Measurements from ENCODE around the gene TNFRSF12A. TPM values are rescaled to one million over a fixed set of nuclear protein-coding genes. Genes with fewer than 3 reads are reported as not detected.

TNFRSF12A gene
- total RNA-seq, 2 experiments from 2014 or later, result 11.8 to 13.5 TPM

GRCh38 chr16:2976201-2976600, 44.0 kb upstream of the TNFRSF12A start:
- Mint-ChIP-seq H3K27me3 (no peaks in the 10 kb centered on the region), H3K4me3 (no peak overlapping the region), H3K9me3 (no peaks in the 10 kb centered on the region), H3K27ac (no peak overlapping the region), H3K4me1 (ENCODE audit: low read depth) (peaks cover 6% of the 10 kb centered on the region), H3K36me3 (ENCODE audit: low read depth) (peaks cover 49% of the 10 kb centered on the region)
- POLR2A ChIA-PET, result no interaction called here
- DNase-seq (no peak), ATAC-seq (no peak)
- CTCF ChIA-PET, result no interaction called here
- TF ChIP-seq CTCF (IDR thresholded peaks at IDR 0.05), result no peak
- intact Hi-C loops (cut with micrococcal nuclease), result no loop called here

GRCh38 chr16:2976673-2977072, 43.5 kb upstream of the TNFRSF12A start:
- no peaks in the 10 kb centered on the region for H3K27me3 Mint-ChIP-seq
- ChIA-PET POLR2A (interaction anchor here (1.4 kb wide), 1 partner anchor 10 kb away, joined by 8 read pairs; no protein-coding TSS in a partner anchor), CTCF (interaction anchor here (2.1 kb wide), 1 partner anchor 15 kb away, joined by 8 read pairs; no protein-coding TSS in a partner anchor)
- DNase-seq (no peak), ATAC-seq (no peak)
- H3K36me3 Mint-ChIP-seq (ENCODE audit: low read depth), result peaks cover 46% of the 10 kb centered on the region
- H3K27ac Mint-ChIP-seq, result no peak overlapping the region
- peaks cover 7% of the 10 kb centered on the region for H3K4me1 Mint-ChIP-seq (ENCODE audit: low read depth)
- intact Hi-C loops (cut with micrococcal nuclease), result no loop called here
- H3K4me3 Mint-ChIP-seq, result no peak overlapping the region
- TF ChIP-seq CTCF (IDR thresholded peaks at IDR 0.05), result no peak
- no peaks in the 10 kb centered on the region for H3K9me3 Mint-ChIP-seq

- CTCF ChIA-PET, result interaction anchor here (0.8 to 2.1 kb wide), 5 partner anchors 7 to 57 kb away, joined by 3 to 8 read pairs (median 5); no protein-coding TSS in a partner anchor
- no peak overlapping the region for H3K27ac Mint-ChIP-seq
- intact Hi-C loops (cut with micrococcal nuclease), result no loop called here
Measured at GRCh38 chr16:2977440-2977839, 42.7 kb upstream of the TNFRSF12A start.

GRCh38 chr16:2979669-2980226, 40.4 kb upstream of the TNFRSF12A start:
- Mint-ChIP-seq H3K36me3 (ENCODE audit: low read depth) (peaks cover 33% of the 10 kb centered on the region), H3K27ac (peak overlapping the region; percentile 75), H3K4me3 (peak overlapping the region; percentile 87), H3K9me3 (no peaks in the 10 kb centered on the region), H3K27me3 (no peaks in the 10 kb centered on the region), H3K4me1 (ENCODE audit: low read depth) (peaks cover 13% of the 10 kb centered on the region)
- peak; percentile 39 for DNase-seq
- POLR2A ChIA-PET, result interaction anchor here (0.9 to 3.6 kb wide), 5 partner anchors 8 to 42 kb away, joined by 3 to 20 read pairs (median 4); partner anchors contain the start of gene PAQR4
- no peak for ATAC-seq
- no peak for TF ChIP-seq CTCF (IDR thresholded peaks at IDR 0.05)
- intact Hi-C loops (cut with micrococcal nuclease), result no loop called here
- CTCF ChIA-PET, result interaction anchor here (1.5 to 2.6 kb wide), 4 partner anchors 9 to 70 kb away, joined by 4 to 10 read pairs (median 6); no protein-coding TSS in a partner anchor

More at GRCh38 chr16:2977440-2977839, 42.7 kb upstream of the TNFRSF12A start:
- Mint-ChIP-seq H3K27me3 (no peaks in the 10 kb centered on the region), H3K4me3 (no peak overlapping the region), H3K9me3 (no peaks in the 10 kb centered on the region), H3K4me1 (ENCODE audit: low read depth) (peaks cover 9% of the 10 kb centered on the region), H3K36me3 (ENCODE audit: low read depth) (peaks cover 39% of the 10 kb centered on the region)
- POLR2A ChIA-PET, result interaction anchor here (1.4 to 3.6 kb wide), 2 partner anchors 8 to 10 kb away, joined by 8 to 20 read pairs; partner anchors contain the start of gene PAQR4
- ATAC-seq (no peak), DNase-seq (no peak)
- no peak for TF ChIP-seq CTCF (IDR thresholded peaks at IDR 0.05)

Data from activated CD8-positive, alpha-beta T cell treated with anti-CD3 and anti-CD28 coated beads for 36 hours (primary cell).